NCI-H82 treated with DMSO at 0.1 percent for 48 hours (cell line): Measurements from ENCODE around the gene BTBD16.
A peak's percentile ranks its signal among the peaks of the same experiment; 100 is the strongest.

ENCODE experiments used
- DNase-seq: peaks from one replicate; lab custom pipeline; 2025; ENCODE audit not compliant: unreplicated experiment; lab: John Stamatoyannopoulos, UW

BTBD16 gene

GRCh38 chr10:122362621-122363020 lies 91.5 kb downstream of the BTBD16 start:
- DNase-seq: no peak

- no peak for DNase-seq
These were observed 92.2 kb downstream of the BTBD16 start for GRCh38 chr10:122363311-122363710.

- no peak for DNase-seq
These were observed 92.8 kb downstream of the BTBD16 start for GRCh38 chr10:122363722-122364463.

- no peak for DNase-seq
These were observed 97.6 kb downstream of the BTBD16 start for GRCh38 chr10:122368502-122369254.

GRCh38 chr10:122373108-122373507 lies 102.0 kb downstream of the BTBD16 start:
- DNase-seq: no peak

- DNase-seq: no peak
These were observed 102.6 kb downstream of the BTBD16 start for GRCh38 chr10:122373721-122374120.

GRCh38 chr10:122374237-122374858 lies 103.3 kb downstream of the BTBD16 start, which contains the start of gene PLEKHA1:
Gene PLEKHA1 (plus strand): TSS chr10:122374708. CDS start chr10:122393201, 18,493 bp downstream.
- peak; percentile 67 for DNase-seq

GRCh38 chr10:122374859-122375678 lies 104.0 kb downstream of the BTBD16 start:
- no peak for DNase-seq

GRCh38 chr10:122375679-122376160 lies 104.6 kb downstream of the BTBD16 start:
- no peak for DNase-seq

GRCh38 chr10:122376364-122376961 lies 105.4 kb downstream of the BTBD16 start:
- DNase-seq: no peak

- DNase-seq: no peak
These were observed 107.9 kb downstream of the BTBD16 start for GRCh38 chr10:122379041-122379440.

- no peak for DNase-seq
These were observed 108.4 kb downstream of the BTBD16 start for GRCh38 chr10:122379537-122379936.

GRCh38 chr10:122380703-122381102 lies 109.6 kb downstream of the BTBD16 start:
- DNase-seq: no peak

- DNase-seq: no peak
These were observed 110.6 kb downstream of the BTBD16 start for GRCh38 chr10:122381680-122382079.

- DNase-seq: no peak
These were observed 115.4 kb downstream of the BTBD16 start for GRCh38 chr10:122386514-122386913.

- no peak for DNase-seq
These were observed 116.5 kb downstream of the BTBD16 start for GRCh38 chr10:122387572-122387971.
